ENCODE measurements around the gene HTR3A. TPM values are rescaled to one million over a fixed set of nuclear protein-coding genes. Genes with fewer than 3 reads are reported as not detected.
A peak's percentile ranks its signal among the peaks of the same experiment; 100 is the strongest.

Gene HTR3A
- total and polyA plus RNA-seq, 11 donors, result 0.15 to 0.23 TPM; not detected in 9

DNA sequence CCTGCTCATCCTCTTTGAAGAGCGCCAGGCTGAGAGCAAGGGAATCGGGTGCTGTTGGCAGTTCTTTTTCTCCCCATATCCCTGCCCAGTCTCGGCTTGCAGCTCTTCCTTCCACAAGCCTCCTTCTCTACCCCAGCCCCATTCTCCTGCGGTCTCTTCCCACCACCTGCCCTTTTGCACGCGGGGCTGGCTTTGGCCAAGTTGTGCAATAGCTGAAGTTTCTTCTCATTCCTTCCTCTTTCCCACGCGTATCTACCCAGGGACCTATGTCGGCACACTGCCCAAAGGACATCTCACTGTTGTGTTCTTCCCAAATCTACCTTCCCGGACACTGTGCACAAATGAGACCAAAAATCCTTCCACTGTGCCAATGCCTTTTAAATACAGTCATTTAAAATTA is 22.3 kb upstream of the HTR3A start:
- TF ChIP-seq, protein P1, sequence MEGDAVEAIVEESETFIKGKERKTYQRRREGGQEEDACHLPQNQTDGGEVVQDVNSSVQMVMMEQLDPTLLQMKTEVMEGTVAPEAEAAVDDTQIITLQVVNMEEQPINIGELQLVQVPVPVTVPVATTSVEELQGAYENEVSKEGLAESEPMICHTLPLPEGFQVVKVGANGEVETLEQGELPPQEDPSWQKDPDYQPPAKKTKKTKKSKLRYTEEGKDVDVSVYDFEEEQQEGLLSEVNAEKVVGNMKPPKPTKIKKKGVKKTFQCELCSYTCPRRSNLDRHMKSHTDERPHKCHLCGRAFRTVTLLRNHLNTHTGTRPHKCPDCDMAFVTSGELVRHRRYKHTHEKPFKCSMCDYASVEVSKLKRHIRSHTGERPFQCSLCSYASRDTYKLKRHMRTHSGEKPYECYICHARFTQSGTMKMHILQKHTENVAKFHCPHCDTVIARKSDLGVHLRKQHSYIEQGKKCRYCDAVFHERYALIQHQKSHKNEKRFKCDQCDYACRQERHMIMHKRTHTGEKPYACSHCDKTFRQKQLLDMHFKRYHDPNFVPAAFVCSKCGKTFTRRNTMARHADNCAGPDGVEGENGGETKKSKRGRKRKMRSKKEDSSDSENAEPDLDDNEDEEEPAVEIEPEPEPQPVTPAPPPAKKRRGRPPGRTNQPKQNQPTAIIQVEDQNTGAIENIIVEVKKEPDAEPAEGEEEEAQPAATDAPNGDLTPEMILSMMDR (IDR thresholded peaks at IDR 0.05), result no peak
- TF ChIP-seq POLR2A (IDR thresholded peaks at IDR 0.05), result no peak
- no peak for DNase-seq
- no peaks in the 10 kb centered on the region for H3K9me3 ChIP-seq
- H3K4me3 ChIP-seq, result no peak overlapping the region
- H3K27ac ChIP-seq, result no peak overlapping the region
- peak in 1 of 4 donors; percentile 24 for ATAC-seq
- intact Hi-C loops (cut with DNase I), result no loop called here
- H3K4me1 ChIP-seq, result no peaks in the 10 kb centered on the region
- WGBS, 4 donors, result 82 to 87% (median 85%) methylated on average over 10 of the region's 10 CpGs
- H3K27me3 ChIP-seq, result peaks cover 0 to 52% (median 7%) of the 10 kb centered on the region in 9 donors
- H3K36me3 ChIP-seq, result no peaks in the 10 kb centered on the region

GRCh38 chr11:113954235-113954634 is 20.7 kb upstream of the HTR3A start:
- ATAC-seq (no peak), DNase-seq (no peak)
- Histone ChIP-seq H3K36me3 (no peaks in the 10 kb centered on the region), H3K27ac (no peak overlapping the region), H3K4me1 (no peaks in the 10 kb centered on the region), H3K9me3 (no peaks in the 10 kb centered on the region), H3K4me3 (no peak overlapping the region), H3K27me3 (peaks cover 0 to 55% (median 7%) of the 10 kb centered on the region in 9 donors)
- TF ChIP-seq POLR2A (IDR thresholded peaks at IDR 0.05), result no peak
- TF ChIP-seq, protein P1 (IDR thresholded peaks at IDR 0.05), result no peak
- WGBS, 4 donors, result 44 to 67% (median 52%) methylated on average over 6 of the region's 6 CpGs
- intact Hi-C loops (cut with DNase I), result no loop called here

- H3K27ac ChIP-seq, result no peak overlapping the region
- no peaks in the 10 kb centered on the region for H3K9me3 ChIP-seq
- DNase-seq (no peak), ATAC-seq (no peak)
- no peaks in the 10 kb centered on the region for H3K4me1 ChIP-seq
- H3K27me3 ChIP-seq, result peaks cover 0 to 44% (median 0%) of the 10 kb centered on the region in 9 donors
- intact Hi-C loops (cut with DNase I), result no loop called here
- 60 to 68% (median 63%) methylated on average over 9 of the region's 9 CpGs for WGBS, 4 donors
- no peaks in the 10 kb centered on the region for H3K36me3 ChIP-seq
- H3K4me3 ChIP-seq, result no peak overlapping the region
- TF ChIP-seq, protein P1 (IDR thresholded peaks at IDR 0.05), result no peak
- TF ChIP-seq POLR2A (IDR thresholded peaks at IDR 0.05), result no peak
Observed at GRCh38 chr11:113956986-113957385, 17.9 kb upstream of the HTR3A start.

GRCh38 chr11:113960702-113961330 is 14.1 kb upstream of the HTR3A start:
- TF ChIP-seq, protein P1 (IDR thresholded peaks at IDR 0.05), result no peak
- TF ChIP-seq POLR2A (IDR thresholded peaks at IDR 0.05), result no peak
- ATAC-seq, result no peak
- WGBS, 4 donors, result 62 to 76% (median 73%) methylated on average over 9 of the region's 9 CpGs

More at GRCh38 chr11:113960702-113961330, 14.1 kb upstream of the HTR3A start:
- Histone ChIP-seq H3K36me3 (no peaks in the 10 kb centered on the region), H3K27me3 (peaks cover 0 to 18% (median 0%) of the 10 kb centered on the region in 9 donors), H3K9me3 (no peaks in the 10 kb centered on the region), H3K4me3 (no peak overlapping the region), H3K4me1 (no peaks in the 10 kb centered on the region), H3K27ac (no peak overlapping the region)
- intact Hi-C loops (cut with DNase I), result no loop called here
- no peak for DNase-seq
